Ishikawa (cell line): ENCODE data around the gene TCP11L2.

Source experiments
- CEBPB ChIP-seq: IDR thresholded peaks from 2 replicates; pipeline ENCODE4 v1.6.1; 2012
- CREB1 ChIP-seq: IDR thresholded peaks from 2 replicates; pipeline ENCODE4 v1.6.1; 2012; ENCODE audit warnings: low read depth
- EGR1 ChIP-seq: IDR thresholded peaks from 2 replicates; pipeline ENCODE4 v1.6.1; 2012
- EP300 ChIP-seq: IDR thresholded peaks from 2 replicates; pipeline ENCODE4 v1.6.1; 2012; ENCODE audit warnings: borderline replicate concordance
- FOXM1 ChIP-seq: IDR thresholded peaks from 2 replicates; pipeline ENCODE4 v1.6.1; 2012; ENCODE audit warnings: low read depth, borderline replicate concordance
- MAX ChIP-seq: IDR thresholded peaks from 2 replicates; pipeline ENCODE4 v1.6.1; 2012
- NFIC ChIP-seq: IDR thresholded peaks from 2 replicates; pipeline ENCODE4 v1.6.1; 2012
- RAD21 ChIP-seq: IDR thresholded peaks from 2 replicates; pipeline ENCODE4 v1.6.1; 2012; ENCODE audit warnings: low read depth
- TAF1 ChIP-seq: IDR thresholded peaks from 2 replicates; pipeline ENCODE4 v1.6.1; 2012; ENCODE audit warnings: low read depth, mild to moderate bottlenecking
- TCF12 ChIP-seq: IDR thresholded peaks from 2 replicates; pipeline ENCODE4 v1.6.1; 2012; ENCODE audit warnings: low read depth
- TEAD4 ChIP-seq: IDR thresholded peaks from 2 replicates; pipeline ENCODE4 v1.6.1; 2012
- USF1 ChIP-seq: IDR thresholded peaks from 2 replicates; pipeline ENCODE4 v1.6.1; 2012
- YY1 ChIP-seq: IDR thresholded peaks from 2 replicates; pipeline ENCODE4 v1.6.1; 2012; ENCODE audit warnings: low read depth
- ZBTB7A ChIP-seq: IDR thresholded peaks from 2 replicates; pipeline ENCODE4 v1.6.1; 2012; ENCODE audit warnings: low read depth
- TF ChIP-seq, protein P1 (sequence below): IDR thresholded peaks from 2 replicates; pipeline ENCODE4 v1.6.1; 2012; ENCODE audit warnings: low read depth, mild to moderate bottlenecking

The TCP11L2 gene

GRCh38 chr12:106308611-106309010 lies 6.1 kb downstream of the TCP11L2 start:
- TF ChIP-seq ZBTB7A (no peak), MAX (no peak), CREB1 (no peak), USF1 (no peak), RAD21 (no peak), NFIC (no peak), CEBPB (no peak), EP300 (no peak), EGR1 (no peak)

- TF ChIP-seq RAD21 (no peak), CREB1 (no peak), TEAD4 (no peak), MAX (no peak), CEBPB (no peak), EP300 (no peak)
These were observed 7.4 kb downstream of the TCP11L2 start for GRCh38 chr12:106309671-106310505.

DNA sequence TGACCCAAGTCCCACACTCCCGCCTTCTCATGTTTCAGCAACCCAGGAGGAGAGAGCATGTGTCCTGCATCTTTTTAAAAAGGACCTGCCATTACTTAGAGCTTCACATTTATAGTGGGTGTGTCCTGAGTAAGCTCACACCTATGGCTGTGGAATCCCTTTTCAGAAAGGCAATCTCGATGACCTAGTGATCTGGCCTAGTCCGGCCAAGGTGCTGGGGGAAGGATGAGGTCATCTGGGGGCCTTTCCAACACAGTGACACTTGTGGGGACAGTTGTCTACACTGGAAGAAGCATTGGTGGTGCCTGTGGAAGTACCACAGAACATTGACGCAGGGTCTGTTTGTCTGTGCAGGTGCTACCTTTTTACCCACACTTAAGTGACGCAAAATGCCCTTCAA lies 8.2 kb downstream of the TCP11L2 start:
- no peak for TF ChIP-seq NFIC
- no peak for TF ChIP-seq CEBPB
- no peak for TF ChIP-seq MAX
- no peak for TF ChIP-seq TEAD4
- TF ChIP-seq EGR1, result no peak
- no peak for TF ChIP-seq EP300
- TF ChIP-seq TCF12, result no peak
- no peak for TF ChIP-seq CREB1
- TF ChIP-seq RAD21, result no peak
- TF ChIP-seq, protein P1, sequence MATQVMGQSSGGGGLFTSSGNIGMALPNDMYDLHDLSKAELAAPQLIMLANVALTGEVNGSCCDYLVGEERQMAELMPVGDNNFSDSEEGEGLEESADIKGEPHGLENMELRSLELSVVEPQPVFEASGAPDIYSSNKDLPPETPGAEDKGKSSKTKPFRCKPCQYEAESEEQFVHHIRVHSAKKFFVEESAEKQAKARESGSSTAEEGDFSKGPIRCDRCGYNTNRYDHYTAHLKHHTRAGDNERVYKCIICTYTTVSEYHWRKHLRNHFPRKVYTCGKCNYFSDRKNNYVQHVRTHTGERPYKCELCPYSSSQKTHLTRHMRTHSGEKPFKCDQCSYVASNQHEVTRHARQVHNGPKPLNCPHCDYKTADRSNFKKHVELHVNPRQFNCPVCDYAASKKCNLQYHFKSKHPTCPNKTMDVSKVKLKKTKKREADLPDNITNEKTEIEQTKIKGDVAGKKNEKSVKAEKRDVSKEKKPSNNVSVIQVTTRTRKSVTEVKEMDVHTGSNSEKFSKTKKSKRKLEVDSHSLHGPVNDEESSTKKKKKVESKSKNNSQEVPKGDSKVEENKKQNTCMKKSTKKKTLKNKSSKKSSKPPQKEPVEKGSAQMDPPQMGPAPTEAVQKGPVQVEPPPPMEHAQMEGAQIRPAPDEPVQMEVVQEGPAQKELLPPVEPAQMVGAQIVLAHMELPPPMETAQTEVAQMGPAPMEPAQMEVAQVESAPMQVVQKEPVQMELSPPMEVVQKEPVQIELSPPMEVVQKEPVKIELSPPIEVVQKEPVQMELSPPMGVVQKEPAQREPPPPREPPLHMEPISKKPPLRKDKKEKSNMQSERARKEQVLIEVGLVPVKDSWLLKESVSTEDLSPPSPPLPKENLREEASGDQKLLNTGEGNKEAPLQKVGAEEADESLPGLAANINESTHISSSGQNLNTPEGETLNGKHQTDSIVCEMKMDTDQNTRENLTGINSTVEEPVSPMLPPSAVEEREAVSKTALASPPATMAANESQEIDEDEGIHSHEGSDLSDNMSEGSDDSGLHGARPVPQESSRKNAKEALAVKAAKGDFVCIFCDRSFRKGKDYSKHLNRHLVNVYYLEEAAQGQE, result no peak

DNA sequence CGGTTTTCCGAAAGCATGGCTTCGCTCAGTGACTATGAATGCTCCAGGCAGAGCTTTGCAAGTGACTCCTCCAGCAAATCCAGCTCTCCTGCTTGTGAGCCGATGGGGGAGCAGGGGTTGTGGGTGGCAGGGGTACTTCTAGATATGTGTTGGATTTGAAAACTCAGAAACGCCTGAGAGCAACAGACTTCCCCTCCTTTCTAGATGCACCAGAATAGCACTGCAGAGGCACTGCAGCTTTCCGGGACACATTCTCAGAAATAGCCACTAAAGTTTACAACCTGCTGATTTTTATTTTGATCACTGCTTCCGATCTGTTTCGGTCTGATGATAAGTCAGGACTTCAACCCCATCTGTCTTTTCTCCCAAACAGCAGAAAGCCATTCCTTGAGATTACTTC lies 8.6 kb downstream of the TCP11L2 start:
- TF ChIP-seq RAD21 (no peak), TEAD4 (no peak), FOXM1 (no peak), TCF12 (no peak), CREB1 (no peak), ZBTB7A (no peak), NFIC (no peak)

GRCh38 chr12:106315523-106315922 lies 13.0 kb downstream of the TCP11L2 start:
- TF ChIP-seq EGR1, result no peak
- no peak for TF ChIP-seq YY1
- no peak for TF ChIP-seq CREB1
- TF ChIP-seq TEAD4, result no peak
- no peak for TF ChIP-seq TAF1
- TF ChIP-seq, protein P1, result no peak
- TF ChIP-seq MAX, result no peak
- no peak for TF ChIP-seq TCF12
- no peak for TF ChIP-seq FOXM1
- no peak for TF ChIP-seq USF1
- no peak for TF ChIP-seq RAD21
- TF ChIP-seq ZBTB7A, result no peak
- no peak for TF ChIP-seq NFIC
- TF ChIP-seq CEBPB, result no peak
- no peak for TF ChIP-seq EP300

- TF ChIP-seq YY1, result no peak
- no peak for TF ChIP-seq TEAD4
- TF ChIP-seq MAX, result no peak
- TF ChIP-seq EGR1, result no peak
- TF ChIP-seq EP300, result no peak
- TF ChIP-seq TCF12, result no peak
- TF ChIP-seq CEBPB, result no peak
- TF ChIP-seq, protein P1, result no peak
- TF ChIP-seq RAD21, result no peak
- no peak for TF ChIP-seq FOXM1
- no peak for TF ChIP-seq NFIC
- no peak for TF ChIP-seq USF1
- no peak for TF ChIP-seq ZBTB7A
- TF ChIP-seq TAF1, result no peak
- TF ChIP-seq CREB1, result no peak
These were observed 15.0 kb downstream of the TCP11L2 start for GRCh38 chr12:106317406-106318082.
